GM19035 (cell line): Measurements from ENCODE around the gene ARL4A.
"Not testable (repeated sequence)": the region's sequence is repeated elsewhere in the genome, so short reads cannot be mapped to it uniquely, and the experiment has no call there.

Experiments used
- ATAC-seq: cut with Tn5 transposase; IDR thresholded peaks from one replicate; pipeline ENCODE4 v1.9.1; 2021; ENCODE audit not compliant: unreplicated experiment

The ARL4A gene, protein sequence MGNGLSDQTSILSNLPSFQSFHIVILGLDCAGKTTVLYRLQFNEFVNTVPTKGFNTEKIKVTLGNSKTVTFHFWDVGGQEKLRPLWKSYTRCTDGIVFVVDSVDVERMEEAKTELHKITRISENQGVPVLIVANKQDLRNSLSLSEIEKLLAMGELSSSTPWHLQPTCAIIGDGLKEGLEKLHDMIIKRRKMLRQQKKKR

DNA sequence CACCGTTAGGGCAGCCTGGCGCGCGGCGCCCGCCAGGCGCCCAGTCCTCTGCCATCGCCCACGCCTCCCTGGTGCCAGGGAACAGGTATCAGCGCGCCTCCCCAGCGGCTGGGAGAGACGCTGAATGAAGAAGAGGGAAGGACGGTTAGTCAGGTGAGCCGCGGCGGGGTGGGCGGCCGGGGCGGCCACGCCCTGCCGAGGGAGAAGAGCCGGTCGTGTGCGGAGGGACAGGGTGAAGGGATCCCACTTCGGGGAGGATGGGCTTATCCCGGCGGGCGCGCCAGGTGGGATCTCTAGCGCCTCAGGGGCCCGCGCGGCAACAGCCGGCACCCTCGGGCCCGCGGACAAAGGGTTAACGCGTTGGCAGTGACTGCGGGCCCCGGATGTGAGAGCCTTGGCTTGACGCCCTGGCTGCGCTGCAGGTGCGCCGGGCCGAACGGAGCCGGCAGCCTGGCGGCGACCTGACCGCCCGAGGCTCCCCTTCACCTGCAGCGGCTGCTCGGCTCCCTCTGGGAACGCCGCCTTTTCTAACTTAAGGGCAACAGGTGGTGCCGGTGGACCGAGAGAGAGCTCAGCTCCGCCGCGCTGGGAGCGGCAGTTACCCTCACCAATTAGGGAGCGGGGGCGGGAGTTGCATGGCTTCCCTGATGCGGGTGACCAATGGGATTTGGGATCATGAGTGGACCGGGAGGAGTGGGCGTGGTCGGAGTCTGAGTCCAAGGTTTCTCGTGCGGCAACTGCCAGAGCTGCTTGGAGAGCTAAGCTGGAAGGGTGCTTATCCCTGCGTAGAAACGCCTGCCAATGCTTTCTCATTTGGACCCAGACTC is at the start of gene ARL4A:
Gene ARL4A, plus strand, starts transcription at position 743 of the 827 bp plus-strand sequence. CDS start 622 bp downstream, outside the sequence.
- peak; percentile 80 for ATAC-seq

DNA sequence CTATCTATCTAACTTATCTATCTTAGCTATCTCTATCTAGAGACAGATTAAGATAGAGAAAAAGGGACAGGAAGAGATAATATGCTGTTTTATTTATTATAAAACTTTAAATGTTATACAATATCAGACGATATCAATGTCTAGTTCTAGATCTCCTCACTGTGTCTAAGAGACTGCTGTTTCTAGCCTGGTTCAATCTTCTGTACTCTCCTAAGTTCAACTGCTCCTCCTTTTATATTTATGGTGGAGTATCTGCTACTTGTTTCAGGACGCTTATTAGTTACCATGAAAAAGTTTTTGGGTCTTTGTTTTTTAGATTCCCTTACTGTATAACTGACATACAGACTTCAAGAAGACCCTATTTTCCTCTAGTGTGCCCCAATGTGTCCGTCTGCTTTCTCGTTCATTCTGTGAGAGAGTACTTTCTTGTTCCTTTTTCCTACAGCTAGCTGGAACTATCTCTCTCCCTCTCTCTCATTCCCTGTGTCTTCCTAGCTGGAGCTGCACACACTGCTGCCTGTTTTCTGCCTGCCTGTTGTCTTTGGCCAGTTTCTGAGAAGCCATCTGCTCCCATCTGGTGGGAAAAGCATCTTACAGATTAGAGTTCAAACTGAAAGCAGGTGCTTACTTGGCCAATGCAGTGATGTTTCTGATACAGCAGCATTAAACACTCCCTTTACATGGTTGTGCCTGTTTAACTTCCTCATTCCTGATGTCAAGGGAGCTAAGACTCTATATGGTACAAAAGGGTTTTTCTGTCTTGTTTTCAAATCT is 49.4 kb upstream of the ARL4A start:
- ATAC-seq, result peak; percentile 58

- ATAC-seq, result peak; percentile 45
Observed at GRCh38 chr7:12638851-12639456, 48.5 kb upstream of the ARL4A start.

DNA sequence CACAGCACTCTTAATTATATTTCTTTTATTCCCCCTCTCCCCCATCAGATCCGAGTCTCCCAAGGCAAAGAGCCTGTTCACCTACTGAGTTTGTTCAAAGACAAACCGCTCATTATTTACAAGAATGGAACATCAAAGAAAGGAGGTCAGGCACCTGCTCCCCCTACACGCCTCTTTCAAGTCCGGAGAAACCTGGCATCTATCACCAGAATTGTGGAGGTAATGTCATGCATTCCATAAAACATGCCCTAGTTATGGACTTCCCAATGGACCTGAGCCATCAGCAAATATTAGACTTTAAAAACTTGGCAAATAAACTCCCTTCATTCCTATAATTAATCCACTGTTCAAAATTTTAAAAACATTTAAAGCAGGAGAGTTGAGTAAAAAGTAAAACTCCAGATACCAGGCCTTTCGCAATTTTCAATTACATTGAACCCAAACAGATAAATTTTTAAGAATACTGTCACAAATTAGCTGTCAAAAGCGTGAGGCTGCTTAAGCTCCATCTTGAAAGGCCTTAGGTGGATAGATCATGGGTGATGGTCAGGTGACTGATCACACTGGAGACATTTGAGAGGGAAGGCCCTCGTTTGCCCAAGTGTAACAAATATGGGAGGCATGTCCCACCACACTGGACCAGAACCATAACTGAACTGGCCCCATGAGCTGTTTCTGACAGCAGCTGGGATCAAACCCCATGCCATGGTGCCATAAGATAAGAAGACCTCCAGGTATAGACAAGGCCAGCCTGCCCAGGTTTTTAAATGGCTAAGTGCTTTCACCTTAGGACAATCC is 46.9 kb upstream of the ARL4A start:
- no peak for ATAC-seq

- no peak for ATAC-seq
Observed at GRCh38 chr7:12641196-12641595, 46.2 kb upstream of the ARL4A start.

- ATAC-seq, result no peak
Observed at GRCh38 chr7:12642508-12642907, 44.9 kb upstream of the ARL4A start.

DNA sequence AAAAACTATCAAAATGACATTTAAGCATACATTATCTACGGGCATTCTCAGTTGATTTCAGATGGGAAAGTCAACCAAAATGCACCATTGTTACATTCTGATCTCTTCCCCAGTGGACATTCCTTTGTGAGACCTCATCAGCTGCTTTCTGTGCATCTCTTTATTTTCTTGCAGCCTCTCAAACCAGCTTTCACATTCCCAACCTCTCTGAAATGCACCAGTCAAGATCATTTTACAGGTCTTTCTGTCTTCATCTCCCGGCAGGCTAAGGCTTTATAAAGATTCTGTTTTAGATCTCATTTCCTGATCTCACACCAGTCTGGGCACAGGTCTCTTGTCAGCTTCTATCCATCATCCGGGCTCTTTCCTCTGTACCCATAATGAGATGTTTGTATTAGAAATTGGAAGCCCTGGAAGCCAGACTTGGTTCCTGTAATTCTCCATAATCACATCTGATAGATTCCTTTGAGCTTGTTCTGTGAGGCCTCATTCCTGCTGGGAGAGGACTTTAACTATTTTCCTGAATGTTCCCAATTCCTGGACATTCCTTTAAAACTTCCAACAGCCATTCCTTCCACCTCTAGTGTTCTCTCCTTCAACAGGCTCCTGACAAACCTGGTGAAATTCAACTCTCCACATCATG is 44.3 kb upstream of the ARL4A start:
- no peak for ATAC-seq

- peak; percentile 45 for ATAC-seq
Observed at GRCh38 chr7:12643644-12644043, 43.8 kb upstream of the ARL4A start.

DNA sequence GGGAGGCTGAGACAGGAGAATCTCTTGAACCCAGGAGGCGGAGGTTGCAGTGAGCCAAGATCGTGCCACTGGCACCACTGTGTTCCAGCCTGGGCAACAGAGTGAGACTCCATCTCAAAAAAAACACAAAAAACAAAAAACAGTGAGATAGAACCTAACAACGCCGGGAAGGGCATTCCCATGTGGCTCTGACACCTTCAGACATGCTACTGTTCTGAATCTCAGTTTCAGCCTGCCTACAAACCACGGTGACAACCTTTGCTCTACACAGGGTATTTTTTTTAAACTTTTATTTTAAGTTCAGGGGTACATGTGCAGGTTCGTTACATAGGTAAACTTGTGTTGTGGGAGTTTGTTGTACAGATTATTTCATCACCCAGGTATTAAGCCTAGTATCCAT is 42.2 kb upstream of the ARL4A start:
- not testable (repeated sequence) for ATAC-seq

DNA sequence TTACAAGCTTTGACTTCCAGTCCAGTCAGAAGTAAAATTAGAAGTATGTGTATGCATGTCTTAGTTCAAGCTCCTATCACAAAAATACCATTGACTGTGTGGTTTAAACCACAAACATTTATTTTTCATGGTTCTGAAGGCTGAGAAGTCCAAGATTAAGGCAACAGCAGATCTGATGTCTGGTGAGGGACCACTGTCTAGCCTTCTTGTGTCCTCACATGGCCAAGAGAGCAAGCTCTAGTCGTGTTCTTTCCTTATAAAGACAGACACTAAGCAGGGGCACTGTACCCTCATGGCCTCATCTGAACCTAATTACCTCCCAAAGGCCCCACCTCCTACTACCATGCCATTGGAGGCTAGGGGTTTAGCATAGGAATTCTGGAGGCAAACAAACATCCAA is 41.3 kb upstream of the ARL4A start:
- ATAC-seq, result no peak

GRCh38 chr7:12647364-12648219 is 39.8 kb upstream of the ARL4A start:
- no peak for ATAC-seq

- no peak for ATAC-seq
Observed at GRCh38 chr7:12648704-12649261, 38.6 kb upstream of the ARL4A start.

DNA sequence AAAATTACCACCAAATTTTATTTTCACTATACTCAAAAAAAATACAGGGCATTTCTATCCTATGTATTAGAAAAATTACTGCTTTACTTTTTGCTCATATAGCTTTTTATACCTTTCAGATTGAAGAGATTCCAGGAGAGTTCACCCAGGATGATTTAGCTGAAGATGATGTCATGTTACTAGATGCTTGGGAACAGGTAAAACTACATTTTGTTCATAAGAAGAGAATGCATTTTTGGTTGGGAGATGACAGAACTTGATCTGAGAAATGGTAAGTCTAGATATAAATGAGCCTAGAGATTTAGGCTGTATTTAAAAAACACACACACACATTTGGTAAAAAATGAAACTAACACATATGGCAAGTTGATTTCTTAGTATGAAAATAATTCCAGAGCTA is 38.1 kb upstream of the ARL4A start:
- ATAC-seq, result no peak

DNA sequence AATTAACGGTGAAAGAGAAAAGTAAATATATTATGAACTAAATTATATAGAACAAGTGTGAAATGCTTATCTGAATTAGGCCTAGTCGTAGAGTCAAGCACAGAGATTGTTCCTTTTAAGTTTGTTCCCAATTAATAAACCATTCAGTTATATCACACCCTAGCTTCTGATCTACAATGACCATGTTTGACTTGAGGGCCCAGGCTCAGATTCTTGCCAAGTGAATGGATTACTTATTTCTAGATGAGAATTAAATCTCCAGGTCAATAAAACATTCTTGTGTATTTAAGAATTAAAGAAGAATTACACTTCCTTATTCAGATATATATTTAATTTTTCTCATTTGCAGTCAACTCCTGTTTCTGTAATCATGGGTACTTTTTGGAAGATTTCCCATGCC is 37.4 kb upstream of the ARL4A start:
- no peak for ATAC-seq

DNA sequence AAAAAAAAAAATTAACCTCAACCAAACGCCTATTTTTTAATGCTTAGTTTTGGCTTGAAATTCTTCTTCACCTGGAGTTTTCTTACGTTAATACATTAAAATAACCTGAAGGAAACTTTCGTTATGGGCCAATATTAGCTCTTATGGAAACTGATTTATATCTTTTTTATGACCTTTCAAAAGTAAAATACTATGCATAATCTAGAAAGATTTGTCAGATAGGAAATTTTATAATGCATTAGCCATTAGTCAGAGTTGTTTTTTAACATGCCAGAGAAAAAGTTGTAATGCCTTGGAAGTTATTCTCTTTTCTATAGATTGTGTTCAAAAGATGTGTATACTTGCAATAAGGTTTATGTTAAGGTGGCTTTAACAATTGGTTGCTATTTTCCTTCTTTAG is 34.3 kb upstream of the ARL4A start:
- ATAC-seq, result no peak

DNA sequence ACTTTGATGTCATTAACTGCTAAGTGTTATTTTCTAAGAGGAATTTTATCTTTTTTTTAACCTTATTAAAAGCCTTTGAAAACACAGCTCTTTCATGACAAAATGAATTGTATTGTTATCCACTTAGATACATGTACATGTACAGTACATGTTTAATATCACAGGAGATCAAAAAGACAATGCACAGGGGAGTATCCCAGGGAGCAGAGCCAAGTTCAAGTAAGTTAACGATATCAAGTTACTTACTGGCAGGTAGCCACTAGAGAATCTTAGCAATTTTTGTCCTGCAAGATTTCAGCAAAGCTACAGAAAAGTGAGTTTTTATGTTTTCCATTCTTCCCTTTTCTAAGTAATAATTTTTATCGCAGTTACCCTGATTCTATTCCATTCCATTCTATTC is 33.9 kb upstream of the ARL4A start:
- no peak for ATAC-seq

DNA sequence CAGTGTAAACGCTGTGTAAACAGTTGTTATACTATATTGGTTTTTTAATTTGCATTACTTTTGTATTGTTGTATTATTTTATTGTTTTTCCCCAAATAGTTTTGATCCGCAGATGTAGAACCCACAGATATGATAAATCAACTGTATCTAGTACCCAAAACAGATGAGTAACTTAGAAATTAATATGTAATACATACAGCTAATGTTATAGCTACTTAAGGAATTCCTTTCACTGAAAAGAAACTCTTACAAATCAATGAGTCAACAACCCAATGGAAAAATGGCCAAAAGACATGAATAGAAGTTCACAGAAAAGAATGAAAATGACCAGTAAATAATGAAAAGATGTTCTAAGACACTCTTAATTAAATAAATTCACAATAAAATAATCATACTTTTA is 32.3 kb upstream of the ARL4A start:
- ATAC-seq, result no peak

DNA sequence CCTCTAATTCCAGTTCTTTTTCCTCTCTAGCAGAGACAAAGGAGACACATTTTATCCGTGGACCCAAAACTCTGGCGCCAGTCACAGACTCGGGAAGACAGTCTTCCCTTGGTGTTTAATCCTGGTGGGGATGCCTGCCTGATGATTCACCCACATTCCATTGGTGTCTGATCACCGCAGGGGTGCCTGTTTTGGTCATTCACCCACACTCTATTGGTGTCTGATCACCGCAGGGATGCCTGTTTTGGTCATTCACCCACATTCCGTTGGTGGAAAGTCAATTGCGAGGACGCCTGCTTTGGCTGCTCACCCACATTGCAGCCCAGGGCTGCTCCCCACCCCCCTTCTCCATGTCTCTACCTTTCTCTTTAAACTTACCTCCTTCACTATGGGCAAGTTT is 27.0 kb upstream of the ARL4A start:
- not testable (repeated sequence) for ATAC-seq

DNA sequence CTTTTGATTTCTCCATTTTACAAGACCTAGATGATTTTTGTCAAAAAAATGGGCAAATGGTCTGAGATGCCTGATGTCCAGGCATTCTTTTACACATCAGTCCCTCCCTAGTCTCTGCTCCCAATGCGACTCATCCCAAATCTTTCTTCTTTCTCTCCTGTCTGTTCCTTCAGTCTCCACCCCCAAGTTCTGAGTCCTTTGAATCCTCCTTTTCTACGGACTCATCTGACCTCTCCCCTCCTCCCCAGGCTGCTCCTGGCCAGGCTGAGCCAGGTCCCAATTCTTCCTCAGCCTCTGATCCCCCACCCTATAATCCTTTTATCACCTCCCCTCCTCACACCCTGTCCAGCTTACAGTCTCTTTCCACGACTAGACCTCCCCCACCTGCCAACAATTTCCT is 26.4 kb upstream of the ARL4A start:
- not testable (repeated sequence) for ATAC-seq
